PC-9 (cell line): ENCODE measurements around the gene HADH. TPM values are rescaled to one million over a fixed set of nuclear protein-coding genes. Genes with fewer than 3 reads are reported as not detected.

Source experiments
- BruUV-seq: library from RNA; stranded (reverse); fragments of 400-500 nt; replicated peaks from 2 replicates; lab custom pipeline; 2021; lab: Mats Ljungman, UMichigan
- CTCF ChIA-PET: fragments of 300-600 bp; sonication (Branson Sonifier 250); formaldehyde crosslinking; loops from one replicate; lab custom pipeline; 2022; ENCODE audit warnings: antibody characterized with exemption; lab: Charles Lee
- POLR2A ChIA-PET: fragments of 300-600 bp; sonication (Branson Sonifier 250); formaldehyde crosslinking; loops from one replicate; lab custom pipeline; 2022; ENCODE audit warnings: antibody characterized with exemption; ENCODE audit not compliant: unreplicated experiment; lab: Charles Lee
- DNase-seq, 2 experiments: peaks; one replicate each; pipeline versions ENCODE4 v3.0.0 to v3.0.0-alpha.2; 2015 to 2022; ENCODE audit warnings: mixed read lengths in 1 of 2
- H2AFZ ChIP-seq: fragments of 200-600 bp; sonication (generic); 2 replicates; pipeline ENCODE4 v1.8.1; 2017; ENCODE audit warnings: antibody characterized with exemption
- H3F3A ChIP-seq: fragments of 200-600 bp; sonication (generic); 2 replicates; pipeline ENCODE4 v1.8.1; 2017; ENCODE audit warnings: antibody characterized with exemption, mild to moderate bottlenecking, low read depth; ENCODE audit not compliant: insufficient read depth
- H3K27ac ChIP-seq: fragments of 200-600 bp; sonication (generic); 2 replicates; pipeline ENCODE4 v1.6.1; 2016; ENCODE audit warnings: mixed run types
- H3K27me3 ChIP-seq: fragments of 200-600 bp; sonication (generic); 2 replicates; pipeline ENCODE4 v1.6.1; 2016; ENCODE audit warnings: low read depth, mixed run types; ENCODE audit not compliant: insufficient read depth
- H3K36me3 ChIP-seq: fragments of 200-600 bp; sonication (generic); 2 replicates; pipeline ENCODE4 v1.6.1; 2016; ENCODE audit warnings: low read depth, mixed run types
- H3K4me1 ChIP-seq: fragments of 200-600 bp; sonication (generic); replicated peaks from 2 replicates; pipeline ENCODE4 v1.6.1; 2016; ENCODE audit warnings: mixed run types; ENCODE audit not compliant: insufficient read depth
- H3K4me2 ChIP-seq: fragments of 200-600 bp; sonication (generic); 2 replicates; pipeline ENCODE4 v1.6.1; 2017; ENCODE audit warnings: mixed run types
- H3K4me3 ChIP-seq: fragments of 200-600 bp; sonication (generic); 2 replicates; pipeline ENCODE4 v1.6.1; 2016; ENCODE audit warnings: mixed run types
- H3K79me2 ChIP-seq: fragments of 200-600 bp; sonication (generic); 2 replicates; pipeline ENCODE4 v1.6.1; 2017; ENCODE audit warnings: low read depth, mixed run types
- H3K9me2 ChIP-seq: fragments of 200-600 bp; sonication (generic); 2 replicates; pipeline ENCODE4 v1.8.1; 2017; ENCODE audit warnings: mild to moderate bottlenecking; ENCODE audit not compliant: insufficient read depth
- H3K9me3 ChIP-seq: fragments of 200-600 bp; sonication (generic); 2 replicates; pipeline ENCODE4 v1.8.1; 2016; ENCODE audit warnings: low read depth; ENCODE audit not compliant: insufficient read depth
- H4K20me1 ChIP-seq: fragments of 200-600 bp; sonication (generic); 2 replicates; pipeline ENCODE4 v1.8.1; 2017; ENCODE audit not compliant: insufficient read depth
- EZH2 ChIP-seq: fragments of 200-600 bp; sonication (generic); IDR thresholded peaks from 2 replicates; pipeline ENCODE4 v1.8.0; 2017; ENCODE audit warnings: antibody characterized with exemption, low read depth
- intact Hi-C: fragments of 100-400 bp; cut with micrococcal nuclease; formaldehyde crosslinking; loops from one replicate; pipeline ENCODE4 v1.10.0; 2022; ENCODE audit not compliant: unreplicated experiment
- total RNA-seq: library from RNA; stranded (reverse); gene quantifications from 2 replicates; pipeline ENCODE4 v1.2.3, GENCODE V29; 2021
- TF ChIP-seq, protein P1 (sequence below): fragments of 200-600 bp; sonication (generic); conservative IDR thresholded peaks from 2 replicates; pipeline ENCODE4 v1.6.1; 2017; ENCODE audit warnings: mixed run types, antibody characterized with exemption, mild to moderate bottlenecking, moderate library complexity

Gene HADH
- total RNA-seq, 1 experiment from 2014 or later: 45.0 TPM

DNA sequence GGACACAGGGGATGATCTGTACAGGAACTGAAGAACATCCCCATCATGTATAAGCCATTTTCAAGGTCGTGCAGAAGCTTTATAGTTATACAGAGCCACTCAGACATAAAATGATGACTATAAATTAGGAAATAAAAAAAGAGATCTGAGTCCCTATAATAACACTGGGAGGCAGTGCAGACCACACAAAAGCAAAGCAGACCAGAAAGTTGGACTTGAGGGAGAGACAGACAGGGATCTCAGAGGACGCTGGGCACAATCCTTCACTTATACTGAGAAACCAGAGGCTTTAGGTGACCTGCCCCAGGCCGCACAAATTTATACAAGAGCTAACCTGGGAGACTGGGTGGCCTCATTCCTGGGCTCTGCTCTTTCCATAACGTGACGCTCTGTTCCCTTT, 70.5 kb downstream of the HADH start:
- no peak overlapping the region for H3K4me2 ChIP-seq
- BruUV-seq: no TSS peak
- no peaks in the 10 kb centered on the region for H3K36me3 ChIP-seq
- ChIA-PET POLR2A (no interaction called here), CTCF (no interaction called here)
- H3K9me3 ChIP-seq: no peaks in the 10 kb centered on the region
- H3K4me1 ChIP-seq: peaks cover 13% of the 10 kb centered on the region; the same call in 1 of the 2 replicates
- no peaks in the 10 kb centered on the region for H4K20me1 ChIP-seq
- H3K27me3 ChIP-seq: no peaks in the 10 kb centered on the region
- no peak for TF ChIP-seq EZH2
- TF ChIP-seq, protein P1, sequence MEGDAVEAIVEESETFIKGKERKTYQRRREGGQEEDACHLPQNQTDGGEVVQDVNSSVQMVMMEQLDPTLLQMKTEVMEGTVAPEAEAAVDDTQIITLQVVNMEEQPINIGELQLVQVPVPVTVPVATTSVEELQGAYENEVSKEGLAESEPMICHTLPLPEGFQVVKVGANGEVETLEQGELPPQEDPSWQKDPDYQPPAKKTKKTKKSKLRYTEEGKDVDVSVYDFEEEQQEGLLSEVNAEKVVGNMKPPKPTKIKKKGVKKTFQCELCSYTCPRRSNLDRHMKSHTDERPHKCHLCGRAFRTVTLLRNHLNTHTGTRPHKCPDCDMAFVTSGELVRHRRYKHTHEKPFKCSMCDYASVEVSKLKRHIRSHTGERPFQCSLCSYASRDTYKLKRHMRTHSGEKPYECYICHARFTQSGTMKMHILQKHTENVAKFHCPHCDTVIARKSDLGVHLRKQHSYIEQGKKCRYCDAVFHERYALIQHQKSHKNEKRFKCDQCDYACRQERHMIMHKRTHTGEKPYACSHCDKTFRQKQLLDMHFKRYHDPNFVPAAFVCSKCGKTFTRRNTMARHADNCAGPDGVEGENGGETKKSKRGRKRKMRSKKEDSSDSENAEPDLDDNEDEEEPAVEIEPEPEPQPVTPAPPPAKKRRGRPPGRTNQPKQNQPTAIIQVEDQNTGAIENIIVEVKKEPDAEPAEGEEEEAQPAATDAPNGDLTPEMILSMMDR: peak; percentile 46
- intact Hi-C loops: no loop called here
- H2AFZ ChIP-seq: no peak overlapping the region
- H3K9me2 ChIP-seq: no peaks in the 10 kb centered on the region
- no peak for DNase-seq
- H3K79me2 ChIP-seq: no peaks in the 10 kb centered on the region
- H3F3A ChIP-seq: no peaks in the 10 kb centered on the region
- H3K27ac ChIP-seq: no peak overlapping the region
- H3K4me3 ChIP-seq: no peak overlapping the region

DNA sequence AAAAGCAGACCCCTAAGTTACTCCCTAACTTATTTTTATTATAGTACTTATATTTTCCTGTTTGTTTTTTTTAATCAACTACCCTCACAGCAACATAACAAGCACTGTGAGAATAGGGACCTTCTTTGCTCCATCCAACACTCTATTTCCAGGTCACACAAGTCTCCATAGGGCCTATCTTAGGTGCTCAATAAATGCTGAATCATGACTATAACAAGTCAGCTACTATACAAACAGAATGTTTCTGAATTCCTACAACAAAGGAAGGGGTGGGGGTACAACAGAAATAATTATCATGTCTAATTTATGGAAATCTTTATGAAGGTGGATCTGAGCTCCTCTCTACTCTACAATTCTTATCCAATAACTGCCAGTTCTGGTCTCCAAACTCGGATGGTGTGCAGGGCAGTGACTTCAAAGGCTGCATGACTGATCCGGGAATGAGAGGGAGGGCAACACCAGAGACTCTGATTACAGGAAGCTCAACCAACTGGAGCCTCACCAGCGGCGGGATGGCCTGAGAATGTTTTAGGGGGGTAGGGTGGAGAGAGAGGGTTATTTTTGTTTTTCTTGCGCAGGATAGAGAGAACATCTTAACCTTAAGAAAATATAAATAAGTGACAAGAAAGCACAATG, 71.1 kb downstream of the HADH start:
- POLR2A ChIA-PET: no interaction called here
- intact Hi-C loops: no loop called here
- Histone ChIP-seq H3K4me2 (no peak overlapping the region), H3K4me1 (peaks cover 13% of the 10 kb centered on the region; the same call in 1 of the 2 replicates), H3K9me2 (no peaks in the 10 kb centered on the region), H3K79me2 (no peaks in the 10 kb centered on the region), H2AFZ (no peak overlapping the region), H3K27me3 (no peaks in the 10 kb centered on the region), H3K36me3 (no peaks in the 10 kb centered on the region), H4K20me1 (no peaks in the 10 kb centered on the region), H3K27ac (no peak overlapping the region), H3F3A (no peaks in the 10 kb centered on the region), H3K4me3 (no peak overlapping the region), H3K9me3 (no peaks in the 10 kb centered on the region)
- CTCF ChIA-PET: no interaction called here
- no peak for DNase-seq
- no TSS peak for BruUV-seq
- TF ChIP-seq, protein P1: no peak
- no peak for TF ChIP-seq EZH2

DNA sequence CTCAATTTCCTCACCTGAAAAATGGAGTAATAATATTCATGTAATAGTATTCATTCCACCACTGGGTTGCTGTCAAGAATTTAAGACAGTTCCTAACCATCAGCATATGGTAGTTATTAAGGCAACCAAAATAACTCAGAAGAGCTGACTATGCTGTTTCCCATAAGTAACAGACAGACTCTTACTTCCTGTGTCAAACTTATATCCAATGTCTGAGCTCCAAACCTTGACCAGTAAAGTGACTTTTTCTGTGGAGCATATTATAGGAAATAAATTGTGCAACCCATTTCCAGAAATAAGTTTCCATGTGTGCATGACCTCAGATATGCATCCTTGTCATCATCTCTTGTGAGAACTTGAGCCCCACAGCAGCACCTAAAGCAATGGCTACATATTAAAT, 78.8 kb downstream of the HADH start:
- H2AFZ ChIP-seq: no peak overlapping the region
- intact Hi-C loops: no loop called here
- no peaks in the 10 kb centered on the region for H3K9me2 ChIP-seq
- H3K4me2 ChIP-seq: no peak overlapping the region
- no peaks in the 10 kb centered on the region for H3K4me1 ChIP-seq
- TF ChIP-seq EZH2: no peak
- TF ChIP-seq, protein P1: no peak
- H3K27me3 ChIP-seq: no peaks in the 10 kb centered on the region
- no peaks in the 10 kb centered on the region for H3K36me3 ChIP-seq
- H3F3A ChIP-seq: no peaks in the 10 kb centered on the region
- ChIA-PET CTCF (no interaction called here), POLR2A (no interaction called here)
- H4K20me1 ChIP-seq: no peaks in the 10 kb centered on the region
- no peaks in the 10 kb centered on the region for H3K9me3 ChIP-seq
- BruUV-seq: no TSS peak
- H3K27ac ChIP-seq: no peak overlapping the region
- no peak for DNase-seq
- H3K4me3 ChIP-seq: no peak overlapping the region
- no peaks in the 10 kb centered on the region for H3K79me2 ChIP-seq
